Hepatocyte (in vitro differentiated cells): ENCODE data around the gene STAU1.

Source experiments
- CTCF ChIP-seq: fragments of 200-600 bp; sonication (generic); IDR thresholded peaks from 2 replicates; pipeline ENCODE4 v1.5.1; 2016; ENCODE audit warnings: antibody characterized with exemption, mild to moderate bottlenecking; ENCODE audit not compliant: poor library complexity
- EZH2phosphoT487 ChIP-seq: fragments of 200-600 bp; sonication (generic); IDR thresholded peaks from one replicate; pipeline ENCODE4 v1.6.1; 2018; ENCODE audit warnings: antibody characterized with exemption, mild to moderate bottlenecking, low read depth, moderate library complexity; ENCODE audit not compliant: unreplicated experiment, severe bottlenecking

GRCh38 chr20:49166534-49167449 lies 21.3 kb downstream of the STAU1 start:
- no peak for TF ChIP-seq CTCF
- TF ChIP-seq EZH2phosphoT487 = no peak
